HEK293T (cell line): ENCODE results near the gene TMEM50A.

ENCODE experiments used
- CTCF ChIA-PET: fragments of 350-600 bp; formaldehyde crosslinking; extraction: SDS; loops from one replicate; lab custom pipeline; 2021; ENCODE audit warnings: antibody characterized with exemption, inconsistent platforms; lab: Yijun Ruan, JAX
- POLR2A ChIA-PET: fragments of 350-600 bp; formaldehyde crosslinking; extraction: SDS; loops from one replicate; lab custom pipeline; 2020; ENCODE audit warnings: antibody characterized with exemption, inconsistent platforms; lab: Yijun Ruan, JAX
- DNase-seq: peaks from one replicate; pipeline ENCODE4 v3.0.0; 2012; ENCODE audit warnings: mixed read lengths; ENCODE audit errors: extremely low spot score
- ARNT ChIP-seq: fragments of 450-650 bp; IDR thresholded peaks from 2 replicates; pipeline ENCODE4 v1.6.1; 2017; ENCODE audit warnings: mild to moderate bottlenecking
- BHLHE40 ChIP-seq: fragments of 450-650 bp; IDR thresholded peaks from 2 replicates; pipeline ENCODE4 v1.6.1; 2016; ENCODE audit warnings: mild to moderate bottlenecking, moderate library complexity, borderline replicate concordance
- CTBP1 ChIP-seq: fragments of 450-650 bp; IDR thresholded peaks from 2 replicates; pipeline ENCODE4 v1.6.1; 2016; ENCODE audit warnings: borderline replicate concordance
- ELF4 ChIP-seq: fragments of 450-650 bp; IDR thresholded peaks from 2 replicates; pipeline ENCODE4 v1.6.1; 2017; ENCODE audit warnings: antibody characterized with exemption
- FOXA1 ChIP-seq: fragments of 450-650 bp; IDR thresholded peaks from 2 replicates; pipeline ENCODE4 v1.6.1; 2016; ENCODE audit warnings: mild to moderate bottlenecking
- FOXK2 ChIP-seq: fragments of 450-650 bp; IDR thresholded peaks from 2 replicates; pipeline ENCODE4 v1.6.1; 2016; ENCODE audit warnings: mild to moderate bottlenecking
- FOXM1 ChIP-seq: fragments of 450-650 bp; IDR thresholded peaks from 2 replicates; pipeline ENCODE4 v1.6.1; 2017; ENCODE audit warnings: mild to moderate bottlenecking, borderline replicate concordance
- HDGF ChIP-seq: fragments of 450-650 bp; IDR thresholded peaks from 2 replicates; pipeline ENCODE4 v1.6.1; 2017; ENCODE audit warnings: antibody characterized with exemption, borderline replicate concordance
- L3MBTL2 ChIP-seq: fragments of 450-650 bp; conservative IDR thresholded peaks from 2 replicates; pipeline ENCODE4 v1.6.1; 2016; ENCODE audit warnings: mild to moderate bottlenecking
- LEF1 ChIP-seq: fragments of 450-650 bp; IDR thresholded peaks from 2 replicates; pipeline ENCODE4 v1.6.1; 2017; ENCODE audit warnings: mild to moderate bottlenecking, borderline replicate concordance
- NFRKB ChIP-seq: fragments of 450-650 bp; IDR thresholded peaks from 2 replicates; pipeline ENCODE4 v1.6.1; 2016; ENCODE audit warnings: mild to moderate bottlenecking, moderate library complexity
- PKNOX1 ChIP-seq: fragments of 450-650 bp; IDR thresholded peaks from 2 replicates; pipeline ENCODE4 v1.6.1; 2016
- SP1 ChIP-seq: fragments of 450-650 bp; IDR thresholded peaks from 2 replicates; pipeline ENCODE4 v1.6.1; 2017
- SUZ12 ChIP-seq: fragments of 450-650 bp; IDR thresholded peaks from 2 replicates; pipeline ENCODE4 v1.6.1; 2016; ENCODE audit warnings: mild to moderate bottlenecking
- TARDBP ChIP-seq: fragments of 450-650 bp; IDR thresholded peaks from 2 replicates; pipeline ENCODE4 v1.6.1; 2016
- ZNF384 ChIP-seq: fragments of 450-650 bp; IDR thresholded peaks from 2 replicates; pipeline ENCODE4 v1.6.1; 2016

The TMEM50A gene

DNA sequence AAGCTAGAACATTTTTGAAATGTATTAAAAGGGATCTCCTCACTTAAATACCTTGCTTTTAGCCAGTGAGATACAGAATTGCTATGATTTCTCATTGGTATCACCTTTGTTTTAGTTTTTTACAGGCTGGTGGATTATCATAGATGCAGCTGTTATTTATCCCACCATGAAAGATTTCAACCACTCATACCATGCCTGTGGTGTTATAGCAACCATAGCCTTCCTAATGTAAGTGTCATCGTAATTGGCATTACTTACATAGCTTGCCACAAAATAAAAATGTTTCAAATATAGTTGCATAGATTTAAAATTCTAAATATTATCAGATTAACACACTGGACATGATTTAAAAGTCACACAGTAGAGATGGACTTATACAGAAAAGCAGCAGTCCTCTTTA lies 4.7 kb downstream of the TMEM50A start:
- no peak for DNase-seq
- TF ChIP-seq LEF1: no peak
- TF ChIP-seq FOXK2: no peak
- TF ChIP-seq PKNOX1: no peak
- no peak for TF ChIP-seq SUZ12
- TF ChIP-seq ELF4: no peak
- ChIA-PET POLR2A (no interaction called here), CTCF (interaction anchor here (0.6 kb wide), 2 partner anchors 87 to 138 kb away, joined by 3 read pairs; no protein-coding TSS in a partner anchor)

DNA sequence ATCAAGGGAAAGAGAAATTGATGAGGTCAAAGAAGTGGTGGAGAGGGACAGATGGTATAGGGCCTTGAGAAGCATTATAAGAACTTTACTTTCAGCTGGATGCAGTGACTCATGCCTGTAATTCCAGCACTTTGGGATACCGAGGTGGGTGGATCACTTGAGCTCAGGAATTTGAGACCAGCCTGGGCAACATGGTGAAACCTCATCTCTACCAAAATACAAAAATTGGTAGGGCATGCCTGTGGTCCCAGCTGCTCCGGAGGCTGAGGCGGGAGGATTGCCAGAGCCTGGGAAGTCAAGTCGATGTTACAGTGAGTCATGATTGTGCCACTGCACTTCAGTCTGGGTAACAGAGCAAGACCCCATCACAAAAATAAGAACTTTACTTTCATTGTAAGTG lies 5.7 kb downstream of the TMEM50A start:
- DNase-seq: no peak
- CTCF ChIA-PET: no interaction called here
- POLR2A ChIA-PET: interaction anchor here (0.6 to 0.8 kb wide), 2 partner anchors 96 to 112 kb away, joined by 3 read pairs; partner anchors contain the start of genes RSRP1 and SYF2
- no peak for TF ChIP-seq HDGF
- no peak for TF ChIP-seq LEF1
- no peak for TF ChIP-seq SUZ12
- no peak for TF ChIP-seq SP1
- no peak for TF ChIP-seq TARDBP
- TF ChIP-seq FOXK2: no peak
- TF ChIP-seq FOXA1: no peak
- no peak for TF ChIP-seq L3MBTL2
- no peak for TF ChIP-seq ZNF384
- no peak for TF ChIP-seq ELF4
- TF ChIP-seq FOXM1: no peak
- TF ChIP-seq ARNT: no peak
- TF ChIP-seq PKNOX1: no peak
- no peak for TF ChIP-seq CTBP1
- TF ChIP-seq NFRKB: no peak
- TF ChIP-seq BHLHE40: no peak

DNA sequence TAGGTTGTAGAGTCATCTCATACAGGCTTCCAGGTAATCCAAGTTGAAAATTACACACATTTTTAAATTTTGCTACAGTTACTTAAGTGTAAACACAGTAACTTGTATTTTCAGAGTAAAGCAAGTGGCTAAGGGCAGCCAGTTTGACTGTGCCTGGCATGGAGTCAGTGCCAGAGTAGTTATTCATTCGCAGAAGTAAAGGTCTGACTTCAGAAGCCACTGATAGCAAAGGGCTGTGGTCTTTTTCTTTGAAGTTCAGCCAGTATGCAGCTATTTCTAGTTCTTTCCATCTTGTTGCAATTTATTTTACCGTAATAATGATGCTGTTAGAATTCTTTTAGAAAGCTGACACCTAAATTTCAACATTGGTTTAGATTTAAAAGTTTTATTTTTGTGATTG lies 9.4 kb downstream of the TMEM50A start:
- POLR2A ChIA-PET: interaction anchor here (1.5 kb wide), 1 partner anchor 115 kb away, joined by 3 read pairs; the partner anchor contains the start of gene SYF2
- CTCF ChIA-PET: no interaction called here
- DNase-seq: no peak
- TF ChIP-seq LEF1: no peak
- no peak for TF ChIP-seq TARDBP
- TF ChIP-seq BHLHE40: no peak
- no peak for TF ChIP-seq L3MBTL2
- TF ChIP-seq FOXM1: no peak
- no peak for TF ChIP-seq CTBP1
- no peak for TF ChIP-seq ZNF384
- TF ChIP-seq SP1: no peak
- no peak for TF ChIP-seq FOXK2
- no peak for TF ChIP-seq SUZ12
- TF ChIP-seq NFRKB: no peak
- no peak for TF ChIP-seq ARNT

DNA sequence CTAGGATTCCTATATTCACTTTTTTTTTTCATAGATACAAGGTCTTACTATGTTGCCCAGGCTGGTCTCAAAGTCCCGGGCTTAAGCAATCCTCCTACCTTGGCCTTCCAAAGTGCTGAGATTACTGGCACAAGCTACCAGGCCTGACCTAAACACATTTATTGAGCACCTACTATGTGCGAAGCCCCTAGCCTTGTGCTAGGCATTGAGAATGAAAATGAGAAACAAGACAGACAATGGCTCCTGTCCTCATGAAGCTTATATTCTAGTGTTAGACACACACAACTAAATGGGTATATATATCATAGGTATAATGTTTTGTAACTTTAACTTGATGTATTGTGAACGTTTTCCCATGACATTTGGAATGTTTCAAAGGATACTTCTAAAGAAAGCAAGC lies 11.5 kb downstream of the TMEM50A start:
- CTCF ChIA-PET: no interaction called here
- no peak for DNase-seq

GRCh38 chr1:25355841-25356395 lies 17.8 kb downstream of the TMEM50A start:
- CTCF ChIA-PET: no interaction called here
- no peak for DNase-seq
- POLR2A ChIA-PET: no interaction called here
- TF ChIP-seq FOXM1 (no peak), L3MBTL2 (no peak), PKNOX1 (no peak), FOXA1 (no peak), FOXK2 (no peak), LEF1 (no peak), HDGF (no peak), SUZ12 (no peak), NFRKB (no peak), SP1 (no peak), ZNF384 (no peak), CTBP1 (no peak), BHLHE40 (no peak), ARNT (no peak)

More for the DNA sequence above, 11.5 kb downstream of the TMEM50A start:
- TF ChIP-seq FOXK2: no peak
- POLR2A ChIA-PET: no interaction called here

DNA sequence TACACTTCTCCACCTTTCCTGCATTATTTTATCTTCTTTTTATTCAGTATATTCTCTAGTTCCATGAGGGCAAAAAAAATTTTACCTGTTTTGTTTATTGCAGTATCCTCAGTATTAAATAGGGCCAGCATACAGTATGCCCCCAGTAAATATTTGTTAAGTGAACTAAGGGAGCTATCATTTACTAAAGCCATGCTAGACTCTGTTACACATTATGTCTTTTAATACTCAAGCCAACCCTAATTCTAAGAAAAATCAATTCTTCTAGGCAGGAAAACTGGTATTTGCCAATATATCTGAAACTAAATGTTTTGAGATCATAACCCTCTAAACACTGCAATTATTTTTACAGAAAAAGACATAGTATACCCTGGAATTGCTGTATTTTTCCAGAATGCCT lies 18.3 kb downstream of the TMEM50A start:
- ChIA-PET CTCF (no interaction called here), POLR2A (no interaction called here)
- no peak for DNase-seq
- TF ChIP-seq NFRKB: no peak
- TF ChIP-seq ARNT: no peak
- TF ChIP-seq FOXA1: no peak
- no peak for TF ChIP-seq FOXM1
- no peak for TF ChIP-seq SP1
- TF ChIP-seq SUZ12: no peak
- no peak for TF ChIP-seq LEF1
- no peak for TF ChIP-seq CTBP1
- no peak for TF ChIP-seq HDGF
- TF ChIP-seq FOXK2: no peak
- TF ChIP-seq TARDBP: no peak
